Measurements from ENCODE around the gene ZFY.

DNA sequence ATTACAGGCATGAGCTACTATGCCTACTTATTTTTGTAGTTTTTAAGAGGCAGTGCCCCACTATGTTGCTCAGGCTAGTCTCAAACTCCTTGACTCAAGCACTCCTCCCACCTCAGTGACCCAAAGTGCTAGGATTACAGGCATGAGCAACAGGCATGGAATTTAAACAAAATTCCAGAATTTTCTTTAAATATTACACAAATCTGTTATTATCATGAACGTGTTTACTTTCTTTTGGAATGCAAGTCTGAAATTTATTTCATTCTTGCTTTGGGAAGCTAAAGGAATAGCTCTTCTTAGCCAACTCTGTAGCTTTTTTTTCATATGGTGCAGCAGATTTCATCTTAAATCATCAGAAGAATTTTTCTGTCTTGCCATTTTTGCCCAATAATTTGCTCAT lies 27.8 kb upstream of the ZFY start:
- no peak for TF ChIP-seq TEAD4 (IDR thresholded peaks at IDR 0.05; ENCODE audit: borderline replicate concordance, insufficient read depth)
- TF ChIP-seq, protein P1, sequence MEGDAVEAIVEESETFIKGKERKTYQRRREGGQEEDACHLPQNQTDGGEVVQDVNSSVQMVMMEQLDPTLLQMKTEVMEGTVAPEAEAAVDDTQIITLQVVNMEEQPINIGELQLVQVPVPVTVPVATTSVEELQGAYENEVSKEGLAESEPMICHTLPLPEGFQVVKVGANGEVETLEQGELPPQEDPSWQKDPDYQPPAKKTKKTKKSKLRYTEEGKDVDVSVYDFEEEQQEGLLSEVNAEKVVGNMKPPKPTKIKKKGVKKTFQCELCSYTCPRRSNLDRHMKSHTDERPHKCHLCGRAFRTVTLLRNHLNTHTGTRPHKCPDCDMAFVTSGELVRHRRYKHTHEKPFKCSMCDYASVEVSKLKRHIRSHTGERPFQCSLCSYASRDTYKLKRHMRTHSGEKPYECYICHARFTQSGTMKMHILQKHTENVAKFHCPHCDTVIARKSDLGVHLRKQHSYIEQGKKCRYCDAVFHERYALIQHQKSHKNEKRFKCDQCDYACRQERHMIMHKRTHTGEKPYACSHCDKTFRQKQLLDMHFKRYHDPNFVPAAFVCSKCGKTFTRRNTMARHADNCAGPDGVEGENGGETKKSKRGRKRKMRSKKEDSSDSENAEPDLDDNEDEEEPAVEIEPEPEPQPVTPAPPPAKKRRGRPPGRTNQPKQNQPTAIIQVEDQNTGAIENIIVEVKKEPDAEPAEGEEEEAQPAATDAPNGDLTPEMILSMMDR (IDR thresholded peaks at IDR 0.05) = no peak
- TF ChIP-seq RCOR1 (IDR thresholded peaks at IDR 0.05; ENCODE audit: low read length) = no peak
- TF ChIP-seq, protein P2, sequence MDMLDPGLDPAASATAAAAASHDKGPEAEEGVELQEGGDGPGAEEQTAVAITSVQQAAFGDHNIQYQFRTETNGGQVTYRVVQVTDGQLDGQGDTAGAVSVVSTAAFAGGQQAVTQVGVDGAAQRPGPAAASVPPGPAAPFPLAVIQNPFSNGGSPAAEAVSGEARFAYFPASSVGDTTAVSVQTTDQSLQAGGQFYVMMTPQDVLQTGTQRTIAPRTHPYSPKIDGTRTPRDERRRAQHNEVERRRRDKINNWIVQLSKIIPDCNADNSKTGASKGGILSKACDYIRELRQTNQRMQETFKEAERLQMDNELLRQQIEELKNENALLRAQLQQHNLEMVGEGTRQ (IDR thresholded peaks at IDR 0.05; ENCODE audit: borderline replicate concordance, low read depth, low read length) = no peak
- TF ChIP-seq ELF1 (IDR thresholded peaks at IDR 0.05) = no peak
- TF ChIP-seq TAF1 (IDR thresholded peaks at IDR 0.05; ENCODE audit: borderline replicate concordance, low read depth, low read length) = no peak
- no peak for TF ChIP-seq EZH2phosphoT487 (IDR thresholded peaks at IDR 0.05; ENCODE audit: borderline replicate concordance, low read depth)
- TF ChIP-seq POLR2AphosphoS5 (IDR thresholded peaks at IDR 0.05; ENCODE audit: low read depth, low read length) = no peak
- TF ChIP-seq, protein P3, sequence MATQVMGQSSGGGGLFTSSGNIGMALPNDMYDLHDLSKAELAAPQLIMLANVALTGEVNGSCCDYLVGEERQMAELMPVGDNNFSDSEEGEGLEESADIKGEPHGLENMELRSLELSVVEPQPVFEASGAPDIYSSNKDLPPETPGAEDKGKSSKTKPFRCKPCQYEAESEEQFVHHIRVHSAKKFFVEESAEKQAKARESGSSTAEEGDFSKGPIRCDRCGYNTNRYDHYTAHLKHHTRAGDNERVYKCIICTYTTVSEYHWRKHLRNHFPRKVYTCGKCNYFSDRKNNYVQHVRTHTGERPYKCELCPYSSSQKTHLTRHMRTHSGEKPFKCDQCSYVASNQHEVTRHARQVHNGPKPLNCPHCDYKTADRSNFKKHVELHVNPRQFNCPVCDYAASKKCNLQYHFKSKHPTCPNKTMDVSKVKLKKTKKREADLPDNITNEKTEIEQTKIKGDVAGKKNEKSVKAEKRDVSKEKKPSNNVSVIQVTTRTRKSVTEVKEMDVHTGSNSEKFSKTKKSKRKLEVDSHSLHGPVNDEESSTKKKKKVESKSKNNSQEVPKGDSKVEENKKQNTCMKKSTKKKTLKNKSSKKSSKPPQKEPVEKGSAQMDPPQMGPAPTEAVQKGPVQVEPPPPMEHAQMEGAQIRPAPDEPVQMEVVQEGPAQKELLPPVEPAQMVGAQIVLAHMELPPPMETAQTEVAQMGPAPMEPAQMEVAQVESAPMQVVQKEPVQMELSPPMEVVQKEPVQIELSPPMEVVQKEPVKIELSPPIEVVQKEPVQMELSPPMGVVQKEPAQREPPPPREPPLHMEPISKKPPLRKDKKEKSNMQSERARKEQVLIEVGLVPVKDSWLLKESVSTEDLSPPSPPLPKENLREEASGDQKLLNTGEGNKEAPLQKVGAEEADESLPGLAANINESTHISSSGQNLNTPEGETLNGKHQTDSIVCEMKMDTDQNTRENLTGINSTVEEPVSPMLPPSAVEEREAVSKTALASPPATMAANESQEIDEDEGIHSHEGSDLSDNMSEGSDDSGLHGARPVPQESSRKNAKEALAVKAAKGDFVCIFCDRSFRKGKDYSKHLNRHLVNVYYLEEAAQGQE (IDR thresholded peaks at IDR 0.05; ENCODE audit: low read depth, low read length) = no peak
- TF ChIP-seq JUND (IDR thresholded peaks at IDR 0.05) = no peak
- TF ChIP-seq, protein P4, sequence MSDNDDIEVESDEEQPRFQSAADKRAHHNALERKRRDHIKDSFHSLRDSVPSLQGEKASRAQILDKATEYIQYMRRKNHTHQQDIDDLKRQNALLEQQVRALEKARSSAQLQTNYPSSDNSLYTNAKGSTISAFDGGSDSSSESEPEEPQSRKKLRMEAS (IDR thresholded peaks at IDR 0.05; ENCODE audit: low read depth) = no peak
- no peak for TF ChIP-seq MEF2A (IDR thresholded peaks at IDR 0.05; ENCODE audit: borderline replicate concordance, low read depth)

All from SK-N-SH (cell line).